Neural cell (in vitro differentiated cells): Measurements from ENCODE around the gene NPLOC4.

Source experiments
- EP300 ChIP-seq: fragments of 450-650 bp; conservative IDR thresholded peaks from 2 replicates; pipeline ENCODE4 v1.6.1; 2014; ENCODE audit warnings: antibody characterized with exemption, mild to moderate bottlenecking, moderate library complexity; ENCODE audit not compliant: poor library complexity, severe bottlenecking
- EZH2 ChIP-seq: fragments of 200-600, 300-800 bp; shearing (Covaris generic), sonication (generic); IDR thresholded peaks from 2 replicates; pipeline ENCODE4 v1.6.1; 2014; ENCODE audit warnings: antibody characterized with exemption, low read length, borderline replicate concordance, mild to moderate bottlenecking; ENCODE audit not compliant: insufficient read depth, poor library complexity, severe bottlenecking
- MXI1 ChIP-seq: fragments of 450-650 bp; conservative IDR thresholded peaks from 2 replicates; pipeline ENCODE4 v1.6.1; 2014; ENCODE audit warnings: antibody characterized with exemption, mild to moderate bottlenecking; ENCODE audit not compliant: poor library complexity, severe bottlenecking
- POLR2AphosphoS5 ChIP-seq: IDR thresholded peaks from 2 replicates; pipeline ENCODE4 v1.6.1; 2012
- RAD21 ChIP-seq: fragments of 450-650 bp; conservative IDR thresholded peaks from 2 replicates; pipeline ENCODE4 v1.6.1; 2014; ENCODE audit warnings: antibody characterized with exemption, mild to moderate bottlenecking, moderate library complexity
- SMC3 ChIP-seq: fragments of 450-650 bp; conservative IDR thresholded peaks from 2 replicates; pipeline ENCODE4 v1.6.1; 2014; ENCODE audit warnings: antibody characterized with exemption, mild to moderate bottlenecking, moderate library complexity; ENCODE audit not compliant: poor library complexity
- TAF1 ChIP-seq: IDR thresholded peaks from 2 replicates; pipeline ENCODE4 v1.6.1; 2012; ENCODE audit warnings: low read depth
- TF ChIP-seq, protein P1 (sequence below): fragments of 450-650 bp; IDR thresholded peaks from 2 replicates; pipeline ENCODE4 v1.5.1; 2014; ENCODE audit warnings: antibody characterized with exemption, mild to moderate bottlenecking, moderate library complexity; ENCODE audit not compliant: poor library complexity, severe bottlenecking
- TF ChIP-seq, protein P2 (sequence below): IDR thresholded peaks from 2 replicates; pipeline ENCODE4 v1.6.1; 2012; ENCODE audit warnings: borderline replicate concordance

DNA sequence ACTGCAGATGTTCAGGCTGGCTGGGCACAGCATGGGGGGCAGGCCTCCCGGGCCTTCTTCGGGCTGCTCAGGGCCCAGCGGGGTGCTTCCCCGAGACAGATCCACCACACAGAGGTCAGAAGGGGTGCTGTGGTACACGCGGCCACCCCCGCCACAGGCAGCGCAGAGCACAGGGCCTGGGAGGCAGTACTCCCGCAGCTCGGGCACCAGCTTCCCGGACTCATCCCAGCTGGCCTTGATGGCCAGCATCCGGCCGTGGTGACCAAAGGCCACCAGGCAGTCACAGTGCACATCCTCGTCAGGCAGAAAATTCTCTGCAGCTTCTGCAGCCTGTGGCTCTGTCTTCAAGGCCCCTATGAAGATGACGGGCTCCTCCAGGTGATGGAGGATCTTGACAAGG lies 86.6 kb downstream of the NPLOC4 start:
- TF ChIP-seq POLR2AphosphoS5 (no peak), EP300 (no peak), TAF1 (no peak), MXI1 (no peak), RAD21 (no peak), EZH2 (no peak), SMC3 (no peak)
- TF ChIP-seq, protein P1, sequence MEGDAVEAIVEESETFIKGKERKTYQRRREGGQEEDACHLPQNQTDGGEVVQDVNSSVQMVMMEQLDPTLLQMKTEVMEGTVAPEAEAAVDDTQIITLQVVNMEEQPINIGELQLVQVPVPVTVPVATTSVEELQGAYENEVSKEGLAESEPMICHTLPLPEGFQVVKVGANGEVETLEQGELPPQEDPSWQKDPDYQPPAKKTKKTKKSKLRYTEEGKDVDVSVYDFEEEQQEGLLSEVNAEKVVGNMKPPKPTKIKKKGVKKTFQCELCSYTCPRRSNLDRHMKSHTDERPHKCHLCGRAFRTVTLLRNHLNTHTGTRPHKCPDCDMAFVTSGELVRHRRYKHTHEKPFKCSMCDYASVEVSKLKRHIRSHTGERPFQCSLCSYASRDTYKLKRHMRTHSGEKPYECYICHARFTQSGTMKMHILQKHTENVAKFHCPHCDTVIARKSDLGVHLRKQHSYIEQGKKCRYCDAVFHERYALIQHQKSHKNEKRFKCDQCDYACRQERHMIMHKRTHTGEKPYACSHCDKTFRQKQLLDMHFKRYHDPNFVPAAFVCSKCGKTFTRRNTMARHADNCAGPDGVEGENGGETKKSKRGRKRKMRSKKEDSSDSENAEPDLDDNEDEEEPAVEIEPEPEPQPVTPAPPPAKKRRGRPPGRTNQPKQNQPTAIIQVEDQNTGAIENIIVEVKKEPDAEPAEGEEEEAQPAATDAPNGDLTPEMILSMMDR = no peak
- TF ChIP-seq, protein P2, sequence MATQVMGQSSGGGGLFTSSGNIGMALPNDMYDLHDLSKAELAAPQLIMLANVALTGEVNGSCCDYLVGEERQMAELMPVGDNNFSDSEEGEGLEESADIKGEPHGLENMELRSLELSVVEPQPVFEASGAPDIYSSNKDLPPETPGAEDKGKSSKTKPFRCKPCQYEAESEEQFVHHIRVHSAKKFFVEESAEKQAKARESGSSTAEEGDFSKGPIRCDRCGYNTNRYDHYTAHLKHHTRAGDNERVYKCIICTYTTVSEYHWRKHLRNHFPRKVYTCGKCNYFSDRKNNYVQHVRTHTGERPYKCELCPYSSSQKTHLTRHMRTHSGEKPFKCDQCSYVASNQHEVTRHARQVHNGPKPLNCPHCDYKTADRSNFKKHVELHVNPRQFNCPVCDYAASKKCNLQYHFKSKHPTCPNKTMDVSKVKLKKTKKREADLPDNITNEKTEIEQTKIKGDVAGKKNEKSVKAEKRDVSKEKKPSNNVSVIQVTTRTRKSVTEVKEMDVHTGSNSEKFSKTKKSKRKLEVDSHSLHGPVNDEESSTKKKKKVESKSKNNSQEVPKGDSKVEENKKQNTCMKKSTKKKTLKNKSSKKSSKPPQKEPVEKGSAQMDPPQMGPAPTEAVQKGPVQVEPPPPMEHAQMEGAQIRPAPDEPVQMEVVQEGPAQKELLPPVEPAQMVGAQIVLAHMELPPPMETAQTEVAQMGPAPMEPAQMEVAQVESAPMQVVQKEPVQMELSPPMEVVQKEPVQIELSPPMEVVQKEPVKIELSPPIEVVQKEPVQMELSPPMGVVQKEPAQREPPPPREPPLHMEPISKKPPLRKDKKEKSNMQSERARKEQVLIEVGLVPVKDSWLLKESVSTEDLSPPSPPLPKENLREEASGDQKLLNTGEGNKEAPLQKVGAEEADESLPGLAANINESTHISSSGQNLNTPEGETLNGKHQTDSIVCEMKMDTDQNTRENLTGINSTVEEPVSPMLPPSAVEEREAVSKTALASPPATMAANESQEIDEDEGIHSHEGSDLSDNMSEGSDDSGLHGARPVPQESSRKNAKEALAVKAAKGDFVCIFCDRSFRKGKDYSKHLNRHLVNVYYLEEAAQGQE = no peak
